VCaP (cell line): Measurements from ENCODE around the gene HERC4.
"Not testable (repeated sequence)": the region's sequence is repeated elsewhere in the genome, so short reads cannot be mapped to it uniquely, and the experiment has no call there.

Source experiments
- H3K27ac ChIP-seq: fragments of 450-650 bp; 2 replicates; pipeline ENCODE4 v1.5.1; 2017
- CTCF ChIP-seq: fragments of 450-650 bp; conservative IDR thresholded peaks from 2 replicates; pipeline ENCODE4 v1.5.1; 2017; ENCODE audit warnings: mild to moderate bottlenecking, moderate library complexity

Gene HERC4

GRCh38 chr10:67976292-67977245, 98.5 kb downstream of the HERC4 start:
- no peak overlapping the region for H3K27ac ChIP-seq
- no peak for TF ChIP-seq CTCF

- H3K27ac ChIP-seq: no peak overlapping the region
These were observed 99.2 kb downstream of the HERC4 start for GRCh38 chr10:67975871-67976270.

GRCh38 chr10:67971311-67971710, 103.8 kb downstream of the HERC4 start:
- no peak for TF ChIP-seq CTCF
- H3K27ac ChIP-seq: no peak overlapping the region

More at GRCh38 chr10:67975871-67976270, 99.2 kb downstream of the HERC4 start:
- TF ChIP-seq CTCF: no peak

GRCh38 chr10:67969875-67970274, 105.2 kb downstream of the HERC4 start:
- no peak overlapping the region for H3K27ac ChIP-seq
- no peak for TF ChIP-seq CTCF

- not testable (repeated sequence) for H3K27ac ChIP-seq
These were observed 109.0 kb downstream of the HERC4 start for GRCh38 chr10:67966035-67966434.

GRCh38 chr10:67965456-67965855, 109.6 kb downstream of the HERC4 start:
- no peak for TF ChIP-seq CTCF
- H3K27ac ChIP-seq: no peak overlapping the region

- no peak for TF ChIP-seq CTCF
- no peak overlapping the region for H3K27ac ChIP-seq
These were observed 115.1 kb downstream of the HERC4 start for GRCh38 chr10:67959839-67960476.

GRCh38 chr10:67955614-67956013, 119.5 kb downstream of the HERC4 start:
- H3K27ac ChIP-seq: peak overlapping the region; percentile 73
- TF ChIP-seq CTCF: no peak
